Measurements from ENCODE around the gene NDUFAB1. TPM values are rescaled to one million over a fixed set of nuclear protein-coding genes. Genes with fewer than 3 reads are reported as not detected.

Gene NDUFAB1
- total RNA-seq, 4 donors from 2014 or later = 76.6 to 115 (median 84.4) TPM

DNA sequence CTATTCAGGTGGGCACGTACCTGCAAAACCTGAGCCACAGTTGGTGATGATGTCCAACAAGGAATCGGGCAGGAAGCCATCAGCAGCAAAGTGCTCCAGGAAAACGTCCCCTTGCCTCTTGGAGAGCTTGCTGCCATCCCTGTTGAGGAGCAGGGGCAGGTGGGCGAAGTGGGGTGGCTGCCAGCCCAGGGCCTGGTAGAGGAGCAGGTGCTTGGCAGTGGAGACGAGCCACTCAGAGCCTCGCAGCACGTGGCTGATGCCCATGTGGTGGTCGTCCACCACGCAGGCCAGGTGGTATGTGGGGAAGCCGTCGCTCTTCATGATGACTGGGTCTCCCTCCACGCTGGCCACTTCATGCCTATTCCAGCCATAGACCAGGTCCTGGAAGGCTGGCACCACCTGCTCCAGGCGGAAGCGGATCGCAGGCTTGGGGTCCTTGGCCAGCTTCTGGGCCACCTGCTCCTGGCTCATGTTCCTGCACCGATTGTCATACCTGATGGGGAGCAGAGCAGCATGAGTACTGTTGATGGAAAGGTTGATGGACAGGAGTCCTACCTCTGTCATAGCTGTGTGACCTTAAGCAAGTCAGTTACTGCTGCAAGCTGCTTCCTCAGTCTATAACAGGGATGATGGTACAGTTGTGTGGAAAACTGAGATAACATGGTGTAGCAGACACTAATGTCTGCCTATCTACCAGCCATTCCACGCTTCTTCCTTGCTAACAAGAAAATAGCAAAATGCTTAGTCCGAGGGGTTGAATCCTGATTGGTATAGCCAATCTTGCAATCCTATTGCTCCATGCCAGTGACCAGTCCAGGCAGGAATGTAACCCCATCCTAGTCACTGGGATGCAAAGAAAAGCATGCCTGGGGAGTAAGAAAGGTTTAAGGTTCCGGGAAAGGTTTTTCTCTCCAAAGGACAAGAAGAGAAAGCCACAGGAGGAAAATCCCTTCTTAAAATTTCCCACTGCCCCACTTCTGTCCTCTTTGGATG lies 61.0 kb downstream of the NDUFAB1 start:
- DNase-seq (ENCODE audit: extremely low spot score) = no peak
- intact Hi-C loops (cut with DNase I) = no loop called here
- no peak for TF ChIP-seq POLR2AphosphoS5 (IDR thresholded peaks at IDR 0.05)
- TF ChIP-seq EP300 (IDR thresholded peaks at IDR 0.05) = no peak
- TF ChIP-seq, protein P1, sequence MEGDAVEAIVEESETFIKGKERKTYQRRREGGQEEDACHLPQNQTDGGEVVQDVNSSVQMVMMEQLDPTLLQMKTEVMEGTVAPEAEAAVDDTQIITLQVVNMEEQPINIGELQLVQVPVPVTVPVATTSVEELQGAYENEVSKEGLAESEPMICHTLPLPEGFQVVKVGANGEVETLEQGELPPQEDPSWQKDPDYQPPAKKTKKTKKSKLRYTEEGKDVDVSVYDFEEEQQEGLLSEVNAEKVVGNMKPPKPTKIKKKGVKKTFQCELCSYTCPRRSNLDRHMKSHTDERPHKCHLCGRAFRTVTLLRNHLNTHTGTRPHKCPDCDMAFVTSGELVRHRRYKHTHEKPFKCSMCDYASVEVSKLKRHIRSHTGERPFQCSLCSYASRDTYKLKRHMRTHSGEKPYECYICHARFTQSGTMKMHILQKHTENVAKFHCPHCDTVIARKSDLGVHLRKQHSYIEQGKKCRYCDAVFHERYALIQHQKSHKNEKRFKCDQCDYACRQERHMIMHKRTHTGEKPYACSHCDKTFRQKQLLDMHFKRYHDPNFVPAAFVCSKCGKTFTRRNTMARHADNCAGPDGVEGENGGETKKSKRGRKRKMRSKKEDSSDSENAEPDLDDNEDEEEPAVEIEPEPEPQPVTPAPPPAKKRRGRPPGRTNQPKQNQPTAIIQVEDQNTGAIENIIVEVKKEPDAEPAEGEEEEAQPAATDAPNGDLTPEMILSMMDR (IDR thresholded peaks at IDR 0.05) = no peak
- TF ChIP-seq POLR2A (IDR thresholded peaks at IDR 0.05; ENCODE audit: low read depth) = no peak
- no peaks in the 10 kb centered on the region for H3K9me3 ChIP-seq
- no peak overlapping the region for H3K4me3 ChIP-seq
- no peaks in the 10 kb centered on the region for H3K4me1 ChIP-seq
- peaks cover 44 to 93% (median 79%) of the 10 kb centered on the region in 4 donors for H3K36me3 ChIP-seq
- WGBS = 92% methylated on average over 11 of the region's 19 CpGs
- H3K27ac ChIP-seq (replicated peaks in 1 of 4) = no peak overlapping the region
- H3K27me3 ChIP-seq = no peaks in the 10 kb centered on the region

DNA sequence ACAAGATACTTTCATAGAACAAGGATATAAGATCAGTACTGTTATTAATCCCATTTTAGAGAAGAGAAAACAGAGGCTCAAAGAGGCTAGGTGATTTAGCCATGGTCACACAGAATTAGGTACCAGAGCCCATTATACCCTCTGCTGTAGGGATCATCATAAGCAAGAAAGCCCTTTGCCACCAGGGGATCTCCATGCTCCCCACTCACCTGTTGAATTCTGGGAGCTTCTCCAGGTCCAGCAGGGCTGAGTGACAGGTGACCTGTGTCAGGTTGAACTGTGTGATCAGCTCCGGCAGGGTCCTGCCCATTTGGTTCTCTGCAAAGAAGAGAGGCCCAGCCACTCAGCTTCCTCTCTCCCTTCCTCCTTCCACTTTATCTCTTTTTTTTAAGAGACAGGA lies 63.7 kb downstream of the NDUFAB1 start:
- no peak for DNase-seq (ENCODE audit: extremely low spot score)
- 100% methylated on average over 1 of the region's 1 CpG for WGBS
- Histone ChIP-seq H3K27me3 (no peaks in the 10 kb centered on the region), H3K36me3 (peaks cover 55 to 100% (median 90%) of the 10 kb centered on the region in 4 donors), H3K4me1 (no peaks in the 10 kb centered on the region), H3K27ac (replicated peaks in 1 of 4) (no peak overlapping the region), H3K9me3 (no peaks in the 10 kb centered on the region), H3K4me3 (no peak overlapping the region)
- intact Hi-C loops (cut with DNase I) = no loop called here
- TF ChIP-seq POLR2A (IDR thresholded peaks at IDR 0.05; ENCODE audit: low read depth) (no peak), POLR2AphosphoS5 (IDR thresholded peaks at IDR 0.05) (no peak), EP300 (IDR thresholded peaks at IDR 0.05) (no peak)
- TF ChIP-seq, protein P1 (IDR thresholded peaks at IDR 0.05) = no peak

Other genes with a start within 250 kb of the NDUFAB1 start
- 10 to 100 TPM; 11.9 to 23.7 (median 15.1) TPM for gene COG7, start 143.1 kb downstream of the NDUFAB1 start, total RNA-seq
- gene GGA2, start 85.8 kb downstream of the NDUFAB1 start, total RNA-seq = 10 to 100 TPM; 20.3 to 37.3 (median 23.0) TPM
- gene EARS2, start 39.0 kb downstream of the NDUFAB1 start, total RNA-seq = 10 to 100 TPM; 14.2 to 24.4 (median 18.2) TPM
- gene UBFD1, start 38.6 kb downstream of the NDUFAB1 start, total RNA-seq = 10 to 100 TPM; 39.1 to 86.8 (median 65.5) TPM
- 10 to 100 TPM in 1 of 4 donors, 1 to 10 TPM in 3; 6.9 to 13.3 (median 8.6) TPM for gene PALB2, start 45.0 kb upstream of the NDUFAB1 start, total RNA-seq
- gene DCTN5, start 45.1 kb upstream of the NDUFAB1 start, total RNA-seq = 10 to 100 TPM; 31.1 to 50.7 (median 37.0) TPM
- gene PLK1, start 82.6 kb upstream of the NDUFAB1 start, total RNA-seq = 1 to 10 TPM in 3 of 4 donors, under 1 TPM in 1; 0.42 to 2.1 (median 1.3) TPM
- under 1 TPM in 1 of 4 donors, not detected in 3; 0.11 TPM for gene ERN2, start 116.9 kb upstream of the NDUFAB1 start, total RNA-seq
- not detected for gene CHP2, start 158.7 kb upstream of the NDUFAB1 start, total RNA-seq
- gene PRKCB, start 239.7 kb upstream of the NDUFAB1 start, total RNA-seq = 10 to 100 TPM in 2 of 4 donors, 1 to 10 TPM in 2; 5.8 to 15.6 (median 9.7) TPM